Fibroblast of the aortic adventitia (primary cell): ENCODE measurements around the gene CFAP77. TPM values are rescaled to one million over a fixed set of nuclear protein-coding genes. Genes with fewer than 3 reads are reported as not detected.

Source experiments
- DNase-seq: peaks from one replicate; pipeline ENCODE4 v3.0.0-alpha.2; 2010; ENCODE audit warnings: low read depth
- H3K4me3 ChIP-seq: 2 replicates; pipeline ENCODE4 v1.5.1; 2011; ENCODE audit warnings: low read depth, mild to moderate bottlenecking, control low read depth, low read length, moderate library complexity
- total RNA-seq: library from RNA; depleted of rRNA; stranded (reverse); fragments of >200 nt; gene quantifications from 2 replicates; pipeline ENCODE4 v1.2.3, GENCODE V29; 2012; ENCODE audit warnings: low replicate concordance
- TF ChIP-seq, protein P1 (sequence below): IDR thresholded peaks from 2 replicates; pipeline ENCODE4 v1.5.1; 2011; ENCODE audit warnings: mild to moderate bottlenecking, low read length, control low read depth, inconsistent platforms; ENCODE audit not compliant: insufficient read depth

CFAP77 gene
- total RNA-seq, 1 donor, result not detected

DNA sequence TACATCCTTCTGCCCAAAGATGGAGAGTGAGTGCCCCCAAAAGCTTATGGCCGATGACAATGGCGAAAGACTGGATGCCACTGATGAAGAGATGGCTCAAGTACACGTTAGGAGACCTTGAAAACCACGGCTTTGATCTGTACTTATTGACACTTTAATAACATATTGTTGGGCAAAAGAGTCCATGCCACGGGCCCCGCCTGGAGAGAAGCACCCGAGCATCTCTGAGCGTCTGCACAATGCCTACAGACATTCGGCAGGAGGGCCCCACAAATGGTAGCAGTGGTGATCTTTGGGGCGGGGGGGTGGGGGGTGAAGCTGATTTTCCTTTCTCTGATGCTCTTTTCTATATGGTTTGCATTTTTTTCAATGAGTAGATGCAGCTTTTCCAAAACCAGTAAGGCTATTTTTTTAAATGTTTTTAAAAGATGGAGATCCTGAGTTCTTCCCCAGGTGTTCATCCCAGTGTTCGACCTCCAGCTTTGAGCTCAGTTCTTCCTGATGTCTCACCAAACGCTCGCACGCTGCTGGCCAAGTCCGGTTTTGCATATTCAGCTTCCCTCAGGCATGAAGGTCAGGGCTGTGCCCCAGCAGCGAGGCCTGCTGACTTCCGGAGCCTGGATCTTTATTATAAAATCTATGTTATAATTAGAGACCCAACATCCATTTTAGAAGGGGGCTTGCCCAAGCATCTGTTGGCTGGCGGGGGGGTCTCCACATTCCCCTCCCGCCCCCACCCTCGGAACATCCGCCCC, 138.1 kb downstream of the CFAP77 start:
- H3K4me3 ChIP-seq, result no peak overlapping the region
- TF ChIP-seq, protein P1, sequence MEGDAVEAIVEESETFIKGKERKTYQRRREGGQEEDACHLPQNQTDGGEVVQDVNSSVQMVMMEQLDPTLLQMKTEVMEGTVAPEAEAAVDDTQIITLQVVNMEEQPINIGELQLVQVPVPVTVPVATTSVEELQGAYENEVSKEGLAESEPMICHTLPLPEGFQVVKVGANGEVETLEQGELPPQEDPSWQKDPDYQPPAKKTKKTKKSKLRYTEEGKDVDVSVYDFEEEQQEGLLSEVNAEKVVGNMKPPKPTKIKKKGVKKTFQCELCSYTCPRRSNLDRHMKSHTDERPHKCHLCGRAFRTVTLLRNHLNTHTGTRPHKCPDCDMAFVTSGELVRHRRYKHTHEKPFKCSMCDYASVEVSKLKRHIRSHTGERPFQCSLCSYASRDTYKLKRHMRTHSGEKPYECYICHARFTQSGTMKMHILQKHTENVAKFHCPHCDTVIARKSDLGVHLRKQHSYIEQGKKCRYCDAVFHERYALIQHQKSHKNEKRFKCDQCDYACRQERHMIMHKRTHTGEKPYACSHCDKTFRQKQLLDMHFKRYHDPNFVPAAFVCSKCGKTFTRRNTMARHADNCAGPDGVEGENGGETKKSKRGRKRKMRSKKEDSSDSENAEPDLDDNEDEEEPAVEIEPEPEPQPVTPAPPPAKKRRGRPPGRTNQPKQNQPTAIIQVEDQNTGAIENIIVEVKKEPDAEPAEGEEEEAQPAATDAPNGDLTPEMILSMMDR, result no peak
- no peak for DNase-seq

DNA sequence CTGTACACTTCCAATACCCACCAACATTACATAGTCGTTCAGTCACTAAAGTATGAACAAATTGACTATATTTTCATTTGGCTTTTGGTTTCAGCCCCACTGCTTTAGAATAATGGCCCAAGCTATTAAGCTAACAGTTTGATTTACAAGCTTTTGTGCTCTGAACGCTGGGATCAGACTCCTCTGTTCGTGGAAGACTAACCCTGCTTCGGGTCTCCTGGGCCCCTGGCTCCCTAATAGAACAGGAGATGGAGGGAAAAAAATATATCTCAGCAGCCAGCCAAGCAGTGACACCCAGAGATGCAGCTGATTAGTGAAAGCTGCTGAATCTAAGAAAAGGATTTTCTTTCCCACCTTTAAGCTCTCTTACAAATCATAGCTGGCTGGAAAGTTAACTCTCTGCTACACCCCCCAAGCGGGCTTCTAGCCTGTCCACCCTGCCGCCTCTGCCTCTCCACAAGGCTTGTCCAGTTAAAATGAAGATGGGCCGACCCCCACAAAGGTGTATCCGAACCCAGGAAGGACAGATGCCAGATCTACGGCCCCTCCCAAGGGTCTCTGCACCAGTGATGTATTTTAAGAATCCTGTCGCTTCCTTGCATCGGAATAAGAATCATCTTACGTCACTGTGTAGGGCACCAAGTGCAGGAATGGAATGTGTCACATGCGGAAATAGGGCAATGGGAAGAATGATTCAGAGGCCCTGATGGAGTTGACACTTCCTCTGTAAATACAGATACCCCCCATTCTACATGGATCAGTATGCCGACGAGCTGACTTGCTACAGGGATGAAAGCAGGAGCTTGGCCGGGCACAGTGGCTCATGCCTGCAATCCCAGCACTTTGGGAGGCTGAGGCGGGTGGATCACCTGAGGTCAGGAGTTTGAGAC, 139.0 kb downstream of the CFAP77 start:
- DNase-seq, result no peak
- TF ChIP-seq, protein P1, result no peak
- H3K4me3 ChIP-seq, result no peak overlapping the region

DNA sequence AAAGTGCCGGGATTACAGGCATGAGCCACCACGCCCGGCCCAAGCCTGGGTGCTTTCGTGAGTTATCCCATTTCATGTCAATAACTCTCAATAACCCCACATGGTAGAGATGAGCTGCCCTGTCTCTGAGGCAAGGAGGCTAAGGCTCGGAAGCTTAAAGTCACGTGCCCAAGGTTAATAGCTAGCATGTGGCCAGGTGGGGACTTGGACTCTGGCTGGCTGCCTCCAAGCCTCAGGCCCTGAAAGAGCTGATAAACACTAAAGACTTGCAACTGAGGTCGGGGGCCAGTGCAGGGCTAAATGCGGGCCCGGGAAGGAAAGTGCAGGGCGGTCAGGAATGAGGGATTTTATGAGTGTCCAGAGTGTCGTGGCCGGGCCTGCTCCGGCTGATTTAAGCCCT, 141.5 kb downstream of the CFAP77 start:
- no peak overlapping the region for H3K4me3 ChIP-seq
- TF ChIP-seq, protein P1, result no peak

DNA sequence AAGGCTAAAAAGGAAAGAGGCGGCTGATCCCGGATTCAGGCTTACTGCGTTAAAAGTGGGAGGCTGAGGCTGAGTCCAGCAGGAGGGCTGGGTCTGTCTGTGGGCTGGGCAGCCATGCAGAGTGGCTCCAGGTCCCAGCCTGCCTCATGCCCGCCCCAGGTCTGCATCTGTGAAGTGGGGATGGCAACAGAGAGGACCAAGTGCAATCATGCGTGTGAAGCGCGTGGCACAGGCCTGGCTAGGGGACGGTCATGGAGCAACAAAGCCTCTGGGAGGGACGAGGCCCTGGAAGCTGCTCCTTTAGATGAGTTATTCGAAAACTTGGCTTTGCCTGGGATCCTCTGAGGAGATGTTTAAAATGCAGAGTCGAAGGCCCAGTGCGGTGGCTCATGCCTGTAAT, 142.0 kb downstream of the CFAP77 start:
- DNase-seq, result no peak
- H3K4me3 ChIP-seq, result no peak overlapping the region
- TF ChIP-seq, protein P1, result no peak

More for the DNA sequence above, 141.5 kb downstream of the CFAP77 start:
- no peak for DNase-seq

DNA sequence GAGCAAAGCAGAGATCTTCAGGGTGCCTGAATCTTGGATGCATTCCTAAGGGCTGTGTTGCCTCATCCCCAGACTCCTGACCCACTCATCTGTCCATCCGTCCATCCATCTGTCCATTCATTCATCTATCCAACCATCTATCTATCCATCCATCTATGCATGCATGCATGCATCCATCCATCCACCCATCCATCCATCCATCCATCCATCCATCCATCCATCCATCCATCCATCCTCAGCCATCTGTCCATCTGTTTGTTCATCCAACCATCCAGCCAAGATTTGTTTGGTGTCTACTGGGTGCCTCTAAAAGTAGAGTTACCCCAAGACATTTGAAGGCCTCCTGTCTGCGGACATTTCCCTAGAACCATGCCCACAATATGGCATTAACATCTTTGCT, 144.7 kb downstream of the CFAP77 start:
- no peak for DNase-seq
- no peak overlapping the region for H3K4me3 ChIP-seq
- TF ChIP-seq, protein P1, result no peak

DNA sequence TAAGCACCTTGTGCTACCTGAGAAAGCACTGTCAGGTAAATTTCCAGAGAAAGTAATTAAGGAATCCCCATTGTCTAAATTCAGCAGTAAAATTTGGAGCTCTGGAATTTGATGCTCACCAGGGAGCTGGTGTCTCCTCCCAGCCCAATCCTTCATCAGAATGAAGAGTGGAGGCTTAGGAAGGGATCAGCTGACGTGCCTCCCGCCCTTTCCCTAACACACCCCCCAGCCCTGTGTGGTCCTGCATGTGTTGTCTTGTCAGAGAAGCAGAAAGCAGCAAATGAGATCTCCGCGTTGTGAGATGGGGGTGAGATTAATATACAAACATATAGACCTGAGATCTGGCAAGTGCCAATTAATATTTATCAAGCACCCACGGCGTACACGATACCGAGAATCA, 145.5 kb downstream of the CFAP77 start:
- DNase-seq, result no peak
- TF ChIP-seq, protein P1, result no peak
- no peak overlapping the region for H3K4me3 ChIP-seq
